ENCODE data around the gene LASP1.

- no peak for TF ChIP-seq CTCF (IDR thresholded peaks at IDR 0.05)
- TF ChIP-seq POLR2A (IDR thresholded peaks at IDR 0.05), result no peak
- no peak for TF ChIP-seq POLR2AphosphoS5 (IDR thresholded peaks at IDR 0.05)
Observed at GRCh38 chr17:38958326-38958725, 88.5 kb downstream of the LASP1 start.
